ENCODE measurements around the gene TFR2. TPM values are rescaled to one million over a fixed set of nuclear protein-coding genes. Genes with fewer than 3 reads are reported as not detected.

The TFR2 gene
- total and polyA plus RNA-seq, 2 of the 13 experiments (the other 11 are each of a cell fraction or from before 2014, with no cell fraction given), result 36.9 to 64.2 TPM

GRCh38 chr7:100641463-100641859 lies at the start of gene TFR2 (continued):
- TF ChIP-seq ZHX2 (IDR thresholded peaks at IDR 0.05; ENCODE audit: low read depth) (no peak), ZHX2 (CRISPR knock-in tag; IDR thresholded peaks at IDR 0.05; ENCODE audit: borderline replicate concordance) (no peak), ZSCAN31 (CRISPR knock-in tag; IDR thresholded peaks at IDR 0.05; ENCODE audit: low read depth) (no peak), MTF2 (CRISPR knock-in tag; IDR thresholded peaks at IDR 0.05; ENCODE audit: borderline replicate concordance) (no peak), GFI1 (CRISPR knock-in tag; IDR thresholded peaks at IDR 0.05; ENCODE audit: borderline replicate concordance) (no peak; the same call in 1 of the 2 replicates), ZBTB1 (CRISPR knock-in tag; IDR thresholded peaks at IDR 0.05; ENCODE audit: borderline replicate concordance) (no peak), ARNT2 (CRISPR knock-in tag; IDR thresholded peaks at IDR 0.05; ENCODE audit: low read depth) (no peak), SIN3A (IDR thresholded peaks at IDR 0.05; ENCODE audit: borderline replicate concordance, low read depth, low read length) (0 out of 2 replicates have a peak, but pooled peaks have one; percentile 55), POGK (CRISPR knock-in tag; conservative IDR thresholded peaks at IDR 0.05) (0 out of 2 replicates have a peak, but pooled peaks have one; percentile 17)
- TF ChIP-seq, protein P1, sequence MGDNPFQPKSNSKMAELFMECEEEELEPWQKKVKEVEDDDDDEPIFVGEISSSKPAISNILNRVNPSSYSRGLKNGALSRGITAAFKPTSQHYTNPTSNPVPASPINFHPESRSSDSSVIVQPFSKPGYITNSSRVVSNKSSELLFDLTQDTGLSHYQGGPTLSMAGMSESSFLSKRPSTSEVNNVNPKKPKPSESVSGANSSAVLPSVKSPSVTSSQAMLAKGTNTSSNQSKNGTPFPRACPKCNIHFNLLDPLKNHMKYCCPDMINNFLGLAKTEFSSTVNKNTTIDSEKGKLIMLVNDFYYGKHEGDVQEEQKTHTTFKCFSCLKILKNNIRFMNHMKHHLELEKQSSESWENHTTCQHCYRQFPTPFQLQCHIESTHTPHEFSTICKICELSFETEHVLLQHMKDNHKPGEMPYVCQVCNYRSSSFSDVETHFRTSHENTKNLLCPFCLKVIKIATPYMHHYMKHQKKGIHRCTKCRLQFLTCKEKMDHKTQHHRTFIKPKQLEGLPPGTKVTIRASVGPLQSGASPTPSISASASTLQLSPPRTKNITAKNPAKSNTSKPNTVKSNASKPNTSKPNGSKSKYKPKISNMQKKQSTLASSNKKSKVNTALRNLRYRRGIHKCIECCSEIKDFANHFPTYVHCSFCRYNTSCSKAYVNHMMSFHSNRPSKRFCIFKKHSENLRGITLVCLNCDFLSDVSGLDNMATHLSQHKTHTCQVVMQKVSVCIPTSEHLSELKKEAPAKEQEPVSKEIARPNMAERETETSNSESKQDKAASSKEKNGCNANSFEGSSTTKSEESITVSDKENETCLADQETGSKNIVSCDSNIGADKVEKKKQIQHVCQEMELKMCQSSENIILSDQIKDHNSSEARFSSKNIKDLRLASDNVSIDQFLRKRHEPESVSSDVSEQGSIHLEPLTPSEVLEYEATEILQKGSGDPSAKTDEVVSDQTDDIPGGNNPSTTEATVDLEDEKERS (CRISPR knock-in tag; IDR thresholded peaks at IDR 0.05), result no peak
- TF ChIP-seq, protein P2, sequence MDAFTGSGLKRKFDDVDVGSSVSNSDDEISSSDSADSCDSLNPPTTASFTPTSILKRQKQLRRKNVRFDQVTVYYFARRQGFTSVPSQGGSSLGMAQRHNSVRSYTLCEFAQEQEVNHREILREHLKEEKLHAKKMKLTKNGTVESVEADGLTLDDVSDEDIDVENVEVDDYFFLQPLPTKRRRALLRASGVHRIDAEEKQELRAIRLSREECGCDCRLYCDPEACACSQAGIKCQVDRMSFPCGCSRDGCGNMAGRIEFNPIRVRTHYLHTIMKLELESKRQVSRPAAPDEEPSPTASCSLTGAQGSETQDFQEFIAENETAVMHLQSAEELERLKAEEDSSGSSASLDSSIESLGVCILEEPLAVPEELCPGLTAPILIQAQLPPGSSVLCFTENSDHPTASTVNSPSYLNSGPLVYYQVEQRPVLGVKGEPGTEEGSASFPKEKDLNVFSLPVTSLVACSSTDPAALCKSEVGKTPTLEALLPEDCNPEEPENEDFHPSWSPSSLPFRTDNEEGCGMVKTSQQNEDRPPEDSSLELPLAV (CRISPR knock-in tag; conservative IDR thresholded peaks at IDR 0.05; ENCODE audit: low read depth), result no peak
- TF ChIP-seq, protein P3, sequence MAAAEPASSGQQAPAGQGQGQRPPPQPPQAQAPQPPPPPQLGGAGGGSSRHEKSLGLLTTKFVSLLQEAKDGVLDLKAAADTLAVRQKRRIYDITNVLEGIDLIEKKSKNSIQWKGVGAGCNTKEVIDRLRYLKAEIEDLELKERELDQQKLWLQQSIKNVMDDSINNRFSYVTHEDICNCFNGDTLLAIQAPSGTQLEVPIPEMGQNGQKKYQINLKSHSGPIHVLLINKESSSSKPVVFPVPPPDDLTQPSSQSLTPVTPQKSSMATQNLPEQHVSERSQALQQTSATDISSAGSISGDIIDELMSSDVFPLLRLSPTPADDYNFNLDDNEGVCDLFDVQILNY (CRISPR knock-in tag; conservative IDR thresholded peaks at IDR 0.05), result no peak
